K562 (cell line): ENCODE data around the gene MED15. TPM values are rescaled to one million over a fixed set of nuclear protein-coding genes. Genes with fewer than 3 reads are reported as not detected.
A peak's percentile ranks its signal among the peaks of the same experiment; 100 is the strongest.

Source experiments
- ATAC-seq: fragments of 200-7000 bp; cut with Tn5 transposase; 3 replicates; pipeline ENCODE4 v1.9.1; 2020; ENCODE audit warnings: moderate library complexity
- BruUV-seq: library from RNA; stranded (reverse); fragments of 400-500 nt; replicated peaks from 2 replicates; lab custom pipeline; 2021; lab: Mats Ljungman, UMichigan
- CTCF ChIA-PET: fragments of 300-600 bp; formaldehyde crosslinking; extraction: SDS; loops from one replicate; lab custom pipeline; 2021; ENCODE audit warnings: low intra/inter-chr PET ratio; lab: Yijun Ruan, JAX
- POLR2A ChIA-PET: fragments of 300-600, 350-650 bp; sonication (Branson Sonifier 250); formaldehyde crosslinking; extraction: SDS; loops from one replicate; lab custom pipeline; 2021; ENCODE audit warnings: antibody characterized with exemption, inconsistent platforms; lab: Yijun Ruan, JAX
- DNase-seq, 4 experiments: peaks; one replicate each; pipeline versions ENCODE4 v3.0.0 to v3.0.0-alpha.2; 2011 to 2018; ENCODE audit warnings: low spot score in 3 of 4, mixed read lengths in 3 of 4; ENCODE audit errors: extremely low read depth in 1 of 4
- FAIRE-seq: peaks from 2 replicates; lab custom pipeline; 2011; peaks lifted over from hg19 to GRCh38; lab: Jason Lieb, UNC
- H2AFZ ChIP-seq: 2 replicates; pipeline ENCODE4 v1.6.0; 2011; ENCODE audit warnings: low read depth, low read length, control low read depth, inconsistent platforms
- H3K27ac ChIP-seq: fragments of 200-600 bp; 3 replicates; pipeline ENCODE4 v1.8.0; 2011; ENCODE audit warnings: low read depth, mild to moderate bottlenecking, control low read depth, inconsistent platforms, low read length, moderate library complexity, mixed read lengths; ENCODE audit errors: extremely low read depth
- H3K27me3 ChIP-seq, 2 experiments: fragments of 300-600 bp in 1 of 2; 2 replicates in 1 of 2; 3 replicates in 1 of 2; pipeline versions ENCODE4 v1.6.0 to v1.8.0; 2011; ENCODE audit warnings: inconsistent platforms in 2 of 2, low read length in 2 of 2, mild to moderate bottlenecking in 1 of 2, mixed read lengths in 1 of 2, moderate library complexity in 1 of 2; ENCODE audit not compliant: control insufficient read depth in 2 of 2, insufficient read depth in 2 of 2
- H3K36me3 ChIP-seq: fragments of 300-600 bp; 3 replicates; pipeline ENCODE4 v1.8.0; 2011; ENCODE audit warnings: mild to moderate bottlenecking, low read length, inconsistent platforms; ENCODE audit not compliant: control insufficient read depth, insufficient read depth
- H3K4me1 ChIP-seq, 2 experiments: fragments of 200-600 bp in 1 of 2; replicated peaks in 1 of 2; 2 replicates in 1 of 2; 3 replicates in 1 of 2; pipeline versions ENCODE4 v1.5.1 to v1.8.0; 2011; ENCODE audit warnings: inconsistent platforms in 2 of 2, low read length in 2 of 2, mild to moderate bottlenecking in 1 of 2, mixed read lengths in 1 of 2, moderate library complexity in 1 of 2; ENCODE audit not compliant: control insufficient read depth in 2 of 2, insufficient read depth in 2 of 2
- H3K4me2 ChIP-seq: 2 replicates; pipeline ENCODE4 v1.6.1; 2011; ENCODE audit warnings: low read length, control low read depth, inconsistent platforms, mixed read lengths; ENCODE audit not compliant: insufficient read depth
- H3K4me3 ChIP-seq: fragments of 200-600 bp; sonication (generic), shearing (Covaris generic); 2 replicates; pipeline ENCODE4 v1.5.1; 2016; ENCODE audit warnings: control low read depth, inconsistent platforms
- H3K79me2 ChIP-seq: fragments of 200-600 bp; 3 replicates; pipeline ENCODE4 v1.8.0; 2011; ENCODE audit warnings: low read length, inconsistent platforms; ENCODE audit not compliant: control insufficient read depth, insufficient read depth
- H3K9ac ChIP-seq, 2 experiments: 2 replicates each; pipeline versions ENCODE4 v1.6.0 to v1.6.1; 2011; ENCODE audit warnings: low read depth in 2 of 2, low read length in 2 of 2, control low read depth in 1 of 2, inconsistent platforms in 1 of 2, mild to moderate bottlenecking in 1 of 2, mixed read lengths in 1 of 2; ENCODE audit not compliant: insufficient read depth in 1 of 2
- H3K9me1 ChIP-seq: one replicate; pipeline ENCODE4 v1.6.0; 2011; ENCODE audit warnings: inconsistent platforms, mild to moderate bottlenecking, low read length, moderate library complexity; ENCODE audit not compliant: control insufficient read depth, insufficient read depth
- H3K9me3 ChIP-seq: replicated peaks from 2 replicates; pipeline ENCODE4 v1.5.1; 2011; ENCODE audit warnings: low read depth, low read length, inconsistent platforms; ENCODE audit not compliant: control insufficient read depth, insufficient read depth
- H4K20me1 ChIP-seq: replicated peaks from 2 replicates; pipeline ENCODE4 v1.6.1; 2011; ENCODE audit warnings: low read length, inconsistent platforms, mixed read lengths; ENCODE audit not compliant: control insufficient read depth, insufficient read depth
- E2F3 ChIP-seq: fragments of 250-450 bp; sonication (Bioruptor Pico); IDR thresholded peaks from 2 replicates; pipeline ENCODE4 v1.4.0; 2020; ENCODE audit warnings: mild to moderate bottlenecking
- FUS ChIP-seq: fragments of 200-400 bp; formaldehyde crosslinking; optimal IDR thresholded peaks from 2 replicates; pipeline ENCODE3; 2017; ENCODE audit warnings: low read depth, low read length
- POLR2G ChIP-seq: fragments of 200-400 bp; formaldehyde crosslinking; IDR thresholded peaks from 2 replicates; pipeline ENCODE4 v1.6.1; 2017; ENCODE audit warnings: low read depth, mild to moderate bottlenecking, antibody characterized with exemption, low read length, moderate library complexity
- RBFOX2 ChIP-seq: fragments of 200-400 bp; formaldehyde crosslinking; IDR thresholded peaks from 2 replicates; pipeline ENCODE4 v1.6.1; 2017; ENCODE audit warnings: low read depth, mild to moderate bottlenecking, low read length, moderate library complexity
- ZSCAN29 ChIP-seq: fragments of 450-650 bp; IDR thresholded peaks from 2 replicates; pipeline ENCODE4 v1.6.1; 2017
- WGBS: fragments of 100-300 bp; shearing (Covaris generic); methylation state at CpG from one replicate; pipeline ENCODE4 v1.1.6; 2016; ENCODE audit warnings: low coverage, mixed read lengths; ENCODE audit not compliant: insufficient coverage; ENCODE audit errors: missing lambda C conversion rate; 5-methylcytosine and 5-hydroxymethylcytosine counted together
- in situ Hi-C: fragments of 300-500 bp; cut with MboI; formaldehyde crosslinking; loops from 4 replicates; pipeline ENCODE4 v1.15.0; 2018; ENCODE audit warnings: inconsistent platforms, mixed read lengths
- intact Hi-C: fragments of 100-400 bp; cut with micrococcal nuclease; formaldehyde crosslinking; loops from 2 replicates; pipeline ENCODE4 v1.14.2; 2022
- polyA plus RNA-seq, 8 experiments: library from polyadenylated mRNA; depleted of rRNA in 4 of 8; stranded (reverse) in 5 of 8; unstranded in 3 of 8; fragments of >200 nt; fragmentation: Nextera tagmentation in 2 of 8; fragmentation: Illumina TruSeq in 1 of 8; extraction: Ambion mirVana in 2 of 8; extraction: Trizol in 1 of 8; gene quantifications; 2 replicates each; pipeline versions ENCODE4 v1.2.1 to v1.2.3, GENCODE V29; 2011 to 2014; ENCODE audit warnings: inconsistent platforms in 1 of 8, missing spikeins in 1 of 8
- total RNA-seq, 7 experiments: library from RNA; depleted of rRNA in 6 of 7; stranded (reverse); fragments of >200 nt in 6 of 7; fragmentation: Illumina TruSeq in 2 of 7; extraction: Trizol in 2 of 7; gene quantifications; 2 replicates each; pipeline versions ENCODE4 v1.2.1 to v1.2.3, GENCODE V29; 2011 to 2021; ENCODE audit warnings: low replicate concordance in 1 of 7

Gene MED15
- total and polyA plus RNA-seq, 9 of the 15 experiments (the other 6 are each of a cell fraction or from before 2014, with no cell fraction given), result 4.0 to 271 (median 60.1) TPM

DNA sequence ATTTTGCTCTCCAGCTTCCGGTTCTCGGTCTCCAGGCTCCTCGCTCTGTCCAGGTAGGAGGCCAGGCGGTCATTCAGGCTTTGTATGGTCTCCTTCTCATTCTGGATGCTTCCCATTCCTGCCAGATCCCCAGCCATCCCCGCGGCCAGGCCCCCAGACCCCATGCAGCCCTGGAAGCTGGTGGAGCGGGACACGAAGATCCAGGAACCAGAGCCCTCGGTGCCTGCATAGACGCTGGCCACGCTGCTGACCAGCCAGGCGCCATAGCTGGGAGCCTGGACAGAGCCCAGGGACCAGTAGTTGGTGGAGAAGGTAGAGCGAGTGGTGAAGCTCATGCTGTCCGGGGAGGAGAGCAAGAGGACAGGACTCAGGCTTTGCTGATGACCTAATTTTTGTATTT lies 23.6 kb upstream of the MED15 start:
- H3K4me1 ChIP-seq, result peaks cover 0 to 5% of the 10 kb centered on the region in 2 experiments; a peak in 4 of 5 replicates
- no peak overlapping the region for H3K4me3 ChIP-seq
- H3K27ac ChIP-seq, result no peak overlapping the region
- no peak overlapping the region for H3K4me2 ChIP-seq
- FAIRE-seq (no peak), ATAC-seq (no peak), DNase-seq (no peak)
- intact Hi-C loops, result loop anchor here (2.0 kb wide), 1 partner anchor 13 kb away; no protein-coding TSS in a partner anchor
- no TSS peak for BruUV-seq
- H4K20me1 ChIP-seq, result peaks cover 8% of the 10 kb centered on the region
- H3K36me3 ChIP-seq, result peaks cover 9% of the 10 kb centered on the region
- H3K27me3 ChIP-seq, result no peaks in the 10 kb centered on the region
- H2AFZ ChIP-seq, result no peak overlapping the region
- H3K9ac ChIP-seq, result 0 out of 4 replicates have a peak overlapping the region, but pooled peaks of 1 of the 2 experiments have one; percentile 3
- CTCF ChIA-PET, result interaction anchor here (1.2 kb wide), 1 partner anchor 185 kb away, joined by 3 read pairs; no protein-coding TSS in a partner anchor
- H3K79me2 ChIP-seq, result no peaks in the 10 kb centered on the region
- no peak for TF ChIP-seq FUS
- TF ChIP-seq E2F3, result 0 out of 2 replicates have a peak, but pooled peaks have one; percentile 17
- peak; percentile 22; the same call in 1 of the 2 replicates for TF ChIP-seq RBFOX2
- TF ChIP-seq ZSCAN29, result 0 out of 2 replicates have a peak, but pooled peaks have one; percentile 24
- peak; percentile 55 for TF ChIP-seq POLR2G
- TF ChIP-seq, all 486 proteins: peak for 4
- in situ Hi-C loops, result no loop called here
- H3K9me3 ChIP-seq, result no peaks in the 10 kb centered on the region
- 84% methylated on average over 14 of the region's 14 CpGs for WGBS
- peaks cover 7% of the 10 kb centered on the region for H3K9me1 ChIP-seq
- POLR2A ChIA-PET, result interaction anchor here (0.5 to 9.2 kb wide), 15 partner anchors 9 to 593 kb away, joined by 3 to 74 read pairs (median 4); partner anchors contain the start of genes KLHL22 and MED15
